B cell (primary cell): ENCODE measurements around the gene PCDHA11. TPM values are rescaled to one million over a fixed set of nuclear protein-coding genes. Genes with fewer than 3 reads are reported as not detected.

Experiments used
- ATAC-seq: fragments of 200-7000 bp; cut with Tn5 transposase; one replicate; pipeline ENCODE4 v1.10.0; 2021; ENCODE audit warnings: low read depth, mild to moderate bottlenecking, moderate number of reproducible peaks, moderate library complexity
- CTCF ChIA-PET: fragments of 350-600 bp; sonication (Branson Sonifier 250); formaldehyde crosslinking; loops from one replicate; lab custom pipeline; 2021; ENCODE audit warnings: antibody characterized with exemption, inconsistent platforms; lab: Charles Lee
- POLR2A ChIA-PET: fragments of 350-600 bp; sonication (Branson Sonifier 250); formaldehyde crosslinking; loops from one replicate; lab custom pipeline; 2021; ENCODE audit warnings: antibody characterized with exemption; lab: Charles Lee
- DNase-seq: peaks from one replicate; pipeline ENCODE4 v3.0.0; 2013
- H2AFZ ChIP-seq: 2 replicates; pipeline ENCODE4 v1.6.1; 2012; ENCODE audit warnings: mild to moderate bottlenecking, low read depth, low read length; ENCODE audit not compliant: insufficient read depth, poor library complexity, severe bottlenecking
- H3K27ac ChIP-seq, 2 donors: 1 replicate in 1 of 2; 2 replicates in 1 of 2; pipeline ENCODE4 v1.5.1; 2012 to 2013; ENCODE audit warnings: low read length in 2 of 2, mild to moderate bottlenecking in 2 of 2, moderate library complexity in 1 of 2
- H3K27me3 ChIP-seq, 4 experiments: fragments of 200-600 bp in 1 of 4; sonication (generic) in 1 of 4; replicated peaks in 1 of 4; 1 replicate in 2 of 4; 2 replicates in 2 of 4; pipeline versions ENCODE4 v1.6.1 to v1.7.0; 2013 to 2016; ENCODE audit warnings: low read length in 3 of 4, mild to moderate bottlenecking in 2 of 4, mixed read lengths in 1 of 4, moderate library complexity in 1 of 4; ENCODE audit not compliant: insufficient read depth in 4 of 4, control insufficient read depth in 3 of 4; ENCODE audit errors: control extremely low read depth in 1 of 4
- H3K36me3 ChIP-seq, 2 experiments: replicated peaks in 1 of 2; 1 replicate in 1 of 2; 2 replicates in 1 of 2; pipeline versions ENCODE4 v1.6.1 to v1.7.1; 2013; ENCODE audit warnings: low read length in 1 of 2; ENCODE audit not compliant: insufficient read depth in 2 of 2, control insufficient read depth in 1 of 2; ENCODE audit errors: control extremely low read depth in 1 of 2, extremely low read depth in 1 of 2
- H3K4me1 ChIP-seq, 2 donors: fragments of 200-600 bp in 1 of 2; sonication (generic) in 1 of 2; 1 replicate in 1 of 2; 2 replicates in 1 of 2; pipeline versions ENCODE4 v1.5.1 to v1.6.1; 2013 to 2017; ENCODE audit warnings: low read length in 2 of 2; ENCODE audit not compliant: control insufficient read depth in 2 of 2, insufficient read depth in 2 of 2
- H3K4me2 ChIP-seq: replicated peaks from 2 replicates; pipeline ENCODE3; 2012; ENCODE audit warnings: mild to moderate bottlenecking, low read depth, low read length; ENCODE audit not compliant: poor library complexity, severe bottlenecking
- H3K4me3 ChIP-seq, 5 experiments: fragments of 200-600 bp in 1 of 5; sonication (generic) in 1 of 5; 1 replicate in 3 of 5; 2 replicates in 2 of 5; pipeline versions ENCODE4 v1.5.1 to v1.7.0; 2011 to 2016; ENCODE audit warnings: low read length in 4 of 5, mild to moderate bottlenecking in 4 of 5, low read depth in 2 of 5, control low read depth in 1 of 5, moderate library complexity in 1 of 5; ENCODE audit not compliant: insufficient read depth in 1 of 5; ENCODE audit errors: control extremely low read depth in 1 of 5, extremely low read depth in 1 of 5
- H3K79me2 ChIP-seq: fragments of 200-600 bp; sonication (generic); one replicate; pipeline ENCODE4 v1.6.0; 2016; ENCODE audit warnings: low read length; ENCODE audit not compliant: control insufficient read depth, insufficient read depth
- H3K9ac ChIP-seq: fragments of 200-600 bp; sonication (generic); 2 replicates; pipeline ENCODE4 v1.6.1; 2017; ENCODE audit warnings: mild to moderate bottlenecking, low read length, moderate library complexity
- H3K9me3 ChIP-seq, 3 donors: one replicate each; pipeline versions ENCODE4 v1.6.1 to v1.7.1; 2013; ENCODE audit warnings: low read length in 2 of 3; ENCODE audit not compliant: control insufficient read depth in 2 of 3, insufficient read depth in 1 of 3; ENCODE audit errors: control extremely low read depth in 1 of 3
- H4K20me1 ChIP-seq: 2 replicates; pipeline ENCODE4 v1.6.0; 2012; ENCODE audit warnings: mild to moderate bottlenecking, low read length; ENCODE audit not compliant: insufficient read depth, control insufficient read depth, poor library complexity, severe bottlenecking
- H3K27ac Mint-ChIP-seq: one replicate; pipeline ENCODE4 v1.8.0; 2021; ENCODE audit warnings: mixed read lengths
- H3K27me3 Mint-ChIP-seq: one replicate; pipeline ENCODE4 v1.8.0; 2021; ENCODE audit warnings: mixed read lengths
- H3K4me1 Mint-ChIP-seq: one replicate; pipeline ENCODE4 v1.8.0; 2021; ENCODE audit warnings: mixed read lengths
- H3K4me3 Mint-ChIP-seq: one replicate; pipeline ENCODE4 v1.8.0; 2021; ENCODE audit warnings: mixed read lengths
- H3K9me3 Mint-ChIP-seq: one replicate; pipeline ENCODE4 v1.8.0; 2022; ENCODE audit warnings: mixed read lengths; ENCODE audit not compliant: insufficient read depth
- CTCF ChIP-seq: fragments of 200-600 bp; IDR thresholded peaks from one replicate; pipeline ENCODE4 v1.8.0; 2022; ENCODE audit warnings: antibody characterized with exemption, mild to moderate bottlenecking
- EZH2 ChIP-seq: IDR thresholded peaks from 2 replicates; pipeline ENCODE4 v1.6.1; 2012; ENCODE audit warnings: borderline replicate concordance, low read depth, mild to moderate bottlenecking, moderate library complexity, low read length; ENCODE audit not compliant: insufficient read depth, poor library complexity, severe bottlenecking
- WGBS: methylation state at CpG from one replicate; pipeline ENCODE4 v1.1.5; 2013; ENCODE audit warnings: missing lambda C conversion rate; ENCODE audit not compliant: insufficient coverage; 5-methylcytosine and 5-hydroxymethylcytosine counted together
- intact Hi-C: fragments of 100-400 bp; cut with micrococcal nuclease; formaldehyde crosslinking; loops from one replicate; pipeline ENCODE4 v1.10.0; 2022
- polyA plus RNA-seq: library from polyadenylated mRNA; depleted of rRNA; stranded (reverse); fragments of >200 nt; gene quantifications from 2 replicates; pipeline ENCODE4 v1.2.3, GENCODE V29; 2012
- total RNA-seq, 2 donors: library from RNA; stranded (reverse); fragments of 120-200 nt in 1 of 2; gene quantifications; 1 replicate in 1 of 2; 2 replicates in 1 of 2; pipeline versions ENCODE4 v1.2.3 to v1.2.4, GENCODE V29; 2013 to 2022

The PCDHA11 gene
- total and polyA plus RNA-seq, 2 donors (not counting 1 experiment from before 2014, with no cell fraction given) = not detected

GRCh38 chr5:140877262-140877581, 8.5 kb downstream of the PCDHA11 start:
- Histone ChIP-seq H3K4me2 (no peak overlapping the region), H3K9ac (no peak overlapping the region), H3K27ac (no peak overlapping the region), H3K79me2 (no peaks in the 10 kb centered on the region), H3K27me3 (peaks cover 0 to 20% (median 12%) of the 10 kb centered on the region in 4 experiments), H3K9me3 (peaks cover 3 to 27% (median 11%) of the 10 kb centered on the region in 3 donors), H3K4me3 (no peak overlapping the region), H3K4me1 (no peaks in the 10 kb centered on the region), H2AFZ (no peak overlapping the region), H4K20me1 (no peaks in the 10 kb centered on the region), H3K36me3 (no peaks in the 10 kb centered on the region)
- peaks cover 32% of the 10 kb centered on the region for H3K27me3 Mint-ChIP-seq
- intact Hi-C loops = no loop called here
- WGBS = 54% methylated on average over 37 of the region's 37 CpGs
- no peak overlapping the region for H3K27ac Mint-ChIP-seq
- peaks cover 8% of the 10 kb centered on the region for H3K9me3 Mint-ChIP-seq
- ChIA-PET CTCF (no interaction called here), POLR2A (no interaction called here)
- DNase-seq = no peak
- H3K4me1 Mint-ChIP-seq = no peaks in the 10 kb centered on the region
- H3K4me3 Mint-ChIP-seq = no peak overlapping the region
- TF ChIP-seq CTCF (no peak), EZH2 (no peak)
- no peak for ATAC-seq

- ChIA-PET CTCF (no interaction called here), POLR2A (no interaction called here)
- H3K79me2 ChIP-seq = no peaks in the 10 kb centered on the region
- peaks cover 0 to 13% (median 5%) of the 10 kb centered on the region in 4 experiments for H3K27me3 ChIP-seq
- H3K4me3 Mint-ChIP-seq = no peak within 1 kb of the TSS
- intact Hi-C loops = no loop called here
- no peaks in the 10 kb centered on the region for H3K4me1 Mint-ChIP-seq
- H3K9me3 Mint-ChIP-seq = peaks cover 8% of the 10 kb centered on the region
- H3K36me3 ChIP-seq = no peaks in the 10 kb centered on the region
- TF ChIP-seq CTCF (no peak), EZH2 (no peak)
- DNase-seq (no peak), ATAC-seq (no peak)
- no peak within 1 kb of the TSS for H3K4me2 ChIP-seq
- no peak within 1 kb of the TSS for H3K27ac Mint-ChIP-seq
- no peak within 1 kb of the TSS for H3K4me3 ChIP-seq
- no peaks in the 10 kb centered on the region for H4K20me1 ChIP-seq
- no peaks in the 10 kb centered on the region for H3K4me1 ChIP-seq
- no peak within 1 kb of the TSS for H2AFZ ChIP-seq
- WGBS = 28% methylated on average over 20 of the region's 35 CpGs
- H3K27me3 Mint-ChIP-seq = peaks cover 20% of the 10 kb centered on the region
- H3K27ac ChIP-seq = no peak within 1 kb of the TSS
- H3K9me3 ChIP-seq = peaks cover 3 to 33% (median 9%) of the 10 kb centered on the region in 3 donors
- no peak within 1 kb of the TSS for H3K9ac ChIP-seq
Observed at GRCh38 chr5:140881889-140882590, 13.3 kb downstream of the PCDHA11 start, which contains the start of gene PCDHA13. Gene PCDHA13 (plus strand): TSS chr5:140882124. CDS start chr5:140882269, 145 bp downstream.
